ENCODE results near the gene SERINC5. TPM values are rescaled to one million over a fixed set of nuclear protein-coding genes. Genes with fewer than 3 reads are reported as not detected.

SERINC5 gene
- total RNA-seq, 1 donor from 2014 or later: 87.2 TPM

DNA sequence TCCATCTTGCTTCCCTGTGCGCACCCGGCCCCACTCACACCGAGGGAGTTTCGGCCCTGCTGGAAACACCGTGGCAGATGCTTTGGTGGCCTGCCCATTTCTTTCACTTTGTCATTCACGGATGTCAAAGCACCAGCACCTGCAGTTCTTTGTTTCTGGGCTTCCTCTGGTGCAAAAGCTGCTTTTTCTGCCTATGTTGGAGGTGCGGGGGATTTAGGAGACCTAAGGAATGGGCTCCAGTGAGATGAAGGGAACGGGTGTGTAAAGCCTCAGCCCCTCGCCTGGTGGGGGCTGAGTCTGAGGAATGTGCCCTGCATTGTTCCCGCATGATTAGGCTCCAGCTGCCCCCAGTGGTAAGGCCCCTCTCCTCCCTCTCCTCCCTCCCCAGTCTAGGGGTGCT lies 158.4 kb downstream of the SERINC5 start:
- no peak for DNase-seq (ENCODE audit: low spot score)

GRCh38 chr5:80094236-80094738 lies 161.6 kb downstream of the SERINC5 start:
- no peak for DNase-seq (ENCODE audit: low spot score)

DNA sequence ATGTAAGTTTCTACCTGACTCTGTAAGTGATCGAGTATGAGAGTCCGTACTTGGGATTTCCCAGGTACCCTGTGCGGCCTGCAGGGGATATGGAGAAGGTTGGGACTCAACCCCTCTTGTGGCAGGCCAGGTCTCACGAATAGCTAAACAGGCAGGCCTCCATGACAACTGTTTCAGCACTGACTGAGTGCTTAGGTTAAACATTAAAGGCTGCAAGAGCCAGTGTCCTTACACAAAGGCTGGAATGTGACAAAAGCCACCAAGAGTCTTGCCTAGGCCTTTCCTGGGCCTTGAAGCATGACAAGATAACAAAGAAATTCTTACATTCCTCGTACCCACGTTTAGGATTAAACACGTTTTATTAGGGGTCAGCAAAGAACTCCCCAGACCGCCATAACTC lies 162.1 kb downstream of the SERINC5 start:
- no peak for DNase-seq (ENCODE audit: low spot score)

GRCh38 chr5:80092486-80093107 lies 163.3 kb downstream of the SERINC5 start:
- no peak for DNase-seq (ENCODE audit: low spot score)

DNA sequence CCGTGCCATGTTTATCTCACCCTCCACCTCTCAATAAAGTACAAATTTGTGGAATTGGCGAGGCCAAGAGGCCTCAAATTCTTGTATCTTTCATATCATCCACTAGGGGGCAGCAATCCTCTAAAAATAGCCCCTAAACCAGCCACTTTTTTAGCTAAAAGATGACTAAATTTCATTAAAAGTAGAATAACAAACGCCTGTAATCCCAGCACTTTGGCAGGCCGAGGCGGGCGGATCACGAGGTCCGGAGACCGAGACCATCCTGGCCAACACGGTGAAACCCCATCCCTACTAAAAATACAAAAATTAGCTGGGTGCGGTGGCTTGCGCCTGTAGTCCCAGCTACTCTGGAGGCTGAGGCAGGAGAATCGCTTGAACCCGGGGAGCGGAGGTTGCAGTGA lies 164.1 kb downstream of the SERINC5 start:
- peak; percentile 20 for DNase-seq (ENCODE audit: low spot score)

GRCh38 chr5:80090884-80091166 lies 165.0 kb downstream of the SERINC5 start:
- no peak for DNase-seq (ENCODE audit: low spot score)

DNA sequence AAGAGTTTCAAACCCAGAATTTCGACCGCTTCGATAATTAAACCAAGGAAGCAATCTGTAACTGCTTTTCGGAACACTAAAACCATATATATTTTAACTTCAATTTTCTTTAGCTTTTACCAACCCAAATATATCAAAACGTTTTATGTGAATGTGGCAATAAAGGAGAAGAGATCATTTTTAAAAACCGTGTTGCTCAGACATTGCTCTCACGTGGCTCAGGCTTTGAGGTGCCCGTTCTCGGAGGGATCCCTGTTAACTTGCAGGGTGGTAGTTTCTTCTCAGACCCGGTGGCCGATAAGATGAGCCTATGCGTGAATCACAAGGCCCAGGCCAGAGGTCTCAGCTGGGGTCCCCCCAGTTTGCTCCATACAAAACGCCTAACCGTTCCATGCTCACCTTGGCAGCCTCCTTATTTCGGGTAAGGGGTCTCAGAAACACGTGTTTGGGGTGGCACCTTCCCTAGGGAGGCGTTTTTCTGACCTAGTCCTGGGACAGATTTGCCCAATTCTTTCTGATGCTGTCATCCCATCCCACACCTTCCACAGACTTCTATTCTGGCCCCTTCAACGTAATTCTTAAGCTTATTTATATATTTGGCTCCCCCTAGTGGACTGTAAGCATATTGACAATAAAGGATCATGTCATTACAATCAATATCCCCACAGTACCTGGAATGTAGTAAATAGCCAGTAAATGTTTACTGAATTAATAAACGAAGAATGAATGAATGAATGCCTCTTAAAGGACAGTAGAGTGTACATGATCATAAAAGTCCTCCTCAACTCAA lies 172.6 kb downstream of the SERINC5 start:
- no peak for DNase-seq (ENCODE audit: low spot score)

- peak; percentile 66 for DNase-seq (ENCODE audit: low spot score)
Observed at GRCh38 chr5:80082731-80083100, 173.1 kb downstream of the SERINC5 start.

GRCh38 chr5:80082281-80082680 lies 173.6 kb downstream of the SERINC5 start:
- no peak for DNase-seq (ENCODE audit: low spot score)

GRCh38 chr5:80078921-80079320 lies 176.9 kb downstream of the SERINC5 start:
- DNase-seq (ENCODE audit: low spot score): no peak

DNA sequence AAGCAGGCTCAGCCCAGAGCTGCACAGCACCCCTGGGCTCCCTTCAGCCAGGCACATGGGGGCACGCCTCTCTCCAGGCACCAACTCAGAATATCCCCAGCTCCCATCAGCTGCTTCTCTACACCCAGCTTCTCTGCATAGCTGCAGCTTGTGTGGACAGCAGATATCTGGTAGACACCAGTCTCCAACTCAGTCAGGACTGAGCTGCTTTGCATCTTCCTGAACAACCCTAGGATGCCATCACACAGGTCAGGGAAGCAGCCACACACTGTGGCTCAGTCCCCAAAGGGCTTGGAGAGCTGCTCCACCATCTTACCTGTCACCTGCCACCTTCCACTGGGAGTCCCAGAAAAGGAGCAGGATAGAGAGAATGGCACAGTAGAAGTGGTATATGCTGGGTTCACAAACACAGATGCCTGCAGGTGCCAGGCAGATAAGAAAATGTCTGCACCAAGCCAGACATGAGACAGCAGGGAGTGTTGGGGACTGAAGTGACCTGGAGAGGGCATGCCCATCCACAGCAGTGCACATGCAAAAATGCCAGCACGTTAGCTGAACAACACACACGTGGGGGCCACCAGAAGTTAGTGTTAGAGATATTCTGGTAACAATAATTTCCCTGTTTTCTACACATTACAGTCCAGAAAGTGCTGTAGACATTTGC lies 178.7 kb downstream of the SERINC5 start:
- no peak for DNase-seq (ENCODE audit: low spot score)

- no peak for DNase-seq (ENCODE audit: low spot score)
Observed at GRCh38 chr5:80076131-80077050, 179.5 kb downstream of the SERINC5 start.

DNA sequence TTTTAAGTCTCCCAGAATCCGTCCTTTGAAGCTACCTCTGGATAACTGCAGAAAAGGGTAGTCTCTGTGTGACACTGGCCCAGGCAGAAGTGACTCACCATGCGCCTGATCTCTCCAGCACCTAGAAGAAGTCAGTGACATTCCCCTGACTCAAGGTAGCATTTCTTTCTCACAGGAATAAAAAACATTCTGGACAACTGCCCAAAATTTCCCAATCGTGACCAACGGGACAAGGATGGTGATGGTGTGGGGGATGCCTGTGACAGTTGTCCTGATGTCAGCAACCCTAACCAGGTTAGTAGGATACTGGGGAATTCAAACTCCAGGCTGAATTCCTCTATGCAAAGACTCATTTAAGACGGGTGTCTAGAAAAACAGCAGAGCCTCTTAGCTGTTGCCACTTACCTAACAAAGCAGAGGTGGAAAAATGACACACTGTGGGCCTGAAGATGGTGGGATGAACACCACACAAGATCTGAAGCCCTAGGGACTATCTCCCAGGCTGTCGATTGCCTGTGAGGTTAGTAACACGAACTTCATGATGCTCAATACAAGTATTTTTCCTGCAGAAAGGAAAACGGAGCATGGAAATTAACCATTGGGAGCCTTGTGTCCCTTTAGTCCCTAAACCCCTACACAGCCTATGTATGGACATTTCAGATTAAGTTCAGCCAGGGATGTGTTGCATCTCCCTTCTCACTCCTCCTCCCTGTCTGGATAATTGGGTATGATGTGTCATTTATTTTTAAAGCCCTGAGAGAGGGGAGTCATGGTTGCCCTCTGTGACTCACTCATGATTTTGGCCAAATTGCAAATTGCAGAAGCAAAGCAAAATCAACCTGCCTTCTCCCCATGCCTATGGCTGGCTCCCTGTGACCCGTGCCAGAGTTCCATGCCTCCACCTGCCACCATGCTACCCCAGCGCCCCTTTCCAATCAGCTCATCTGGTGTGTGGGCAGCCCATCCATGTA lies 183.5 kb downstream of the SERINC5 start:
- DNase-seq (ENCODE audit: low spot score): no peak

- DNase-seq (ENCODE audit: low spot score): no peak
Observed at GRCh38 chr5:80071510-80072021, 184.3 kb downstream of the SERINC5 start.

DNA sequence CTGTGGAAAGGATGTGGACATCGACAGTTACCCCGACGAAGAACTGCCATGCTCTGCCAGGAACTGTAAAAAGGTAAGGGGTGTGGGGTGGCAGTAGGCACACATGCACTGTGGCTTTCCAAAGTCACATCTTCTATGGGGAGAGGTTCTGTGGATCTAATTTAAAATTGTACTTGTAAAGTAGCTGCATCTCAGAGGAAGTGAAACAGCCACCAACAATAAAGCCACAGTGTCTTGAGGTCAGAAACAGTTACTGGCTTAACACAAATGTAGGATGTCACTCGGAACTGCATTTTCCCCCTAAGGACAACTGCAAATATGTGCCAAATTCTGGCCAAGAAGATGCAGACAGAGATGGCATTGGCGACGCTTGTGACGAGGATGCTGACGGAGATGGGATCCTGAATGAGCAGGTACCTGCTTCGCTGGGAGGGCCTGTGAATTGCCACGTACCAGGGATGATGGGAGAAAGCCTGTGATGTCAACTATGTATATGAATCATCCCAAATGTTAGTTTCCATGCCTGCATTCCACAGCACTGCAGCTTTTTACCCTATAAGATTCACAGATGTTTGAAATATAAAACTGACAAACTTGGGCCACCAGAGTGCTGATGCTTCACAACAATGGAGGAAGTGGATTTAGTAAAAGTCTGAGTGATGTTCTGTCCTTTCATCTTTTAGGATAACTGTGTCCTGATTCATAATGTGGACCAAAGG lies 185.4 kb downstream of the SERINC5 start:
- DNase-seq (ENCODE audit: low spot score): no peak

- DNase-seq (ENCODE audit: low spot score): no peak
Observed at GRCh38 chr5:80069918-80070318, 185.9 kb downstream of the SERINC5 start.

DNA sequence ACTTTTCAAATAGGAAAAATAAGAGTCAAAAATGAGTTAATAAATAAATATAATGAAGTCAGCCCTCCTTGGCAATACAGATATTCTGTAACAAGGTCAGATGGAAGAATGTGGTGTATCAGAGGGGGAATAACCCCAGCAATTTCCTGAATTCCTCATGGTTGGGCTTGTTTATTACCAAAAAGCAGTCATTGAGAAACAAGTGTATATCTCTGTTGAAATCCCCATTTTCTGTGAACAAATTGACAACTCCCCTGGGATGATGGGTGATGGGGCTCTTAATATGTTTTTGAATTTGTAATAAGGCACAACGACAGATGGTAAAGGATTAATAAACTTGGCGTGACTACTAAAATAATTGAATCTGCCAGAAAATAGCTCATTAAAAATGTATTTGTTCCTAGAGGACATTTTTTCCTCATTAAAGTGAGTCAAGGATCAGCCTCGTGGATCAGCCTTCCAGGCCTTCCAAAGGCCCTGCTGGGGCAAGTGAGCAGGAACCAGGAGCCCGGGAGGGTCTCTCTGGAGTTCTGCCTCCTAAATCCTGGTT lies 186.5 kb downstream of the SERINC5 start:
- no peak for DNase-seq (ENCODE audit: low spot score)

DNA sequence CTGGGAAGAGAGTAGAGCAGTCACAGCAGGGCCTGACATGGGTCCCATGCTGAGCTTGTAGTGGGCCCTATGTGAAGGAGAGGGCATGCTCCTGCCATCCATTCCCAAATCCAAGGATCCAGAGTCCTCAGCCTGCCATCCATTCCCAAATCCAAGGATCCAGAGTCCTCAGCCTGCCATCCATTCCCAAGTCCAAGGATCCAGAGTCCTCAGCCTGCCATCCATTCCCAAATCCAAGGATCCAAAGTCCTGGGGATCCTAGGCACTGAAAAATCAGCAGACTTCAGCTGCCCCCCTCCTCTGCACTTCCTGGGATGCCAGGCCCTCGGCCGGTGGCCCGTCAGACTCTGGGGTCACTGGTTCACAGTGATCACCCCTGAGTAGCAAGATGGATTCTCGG lies 187.1 kb downstream of the SERINC5 start:
- DNase-seq (ENCODE audit: low spot score): no peak

DNA sequence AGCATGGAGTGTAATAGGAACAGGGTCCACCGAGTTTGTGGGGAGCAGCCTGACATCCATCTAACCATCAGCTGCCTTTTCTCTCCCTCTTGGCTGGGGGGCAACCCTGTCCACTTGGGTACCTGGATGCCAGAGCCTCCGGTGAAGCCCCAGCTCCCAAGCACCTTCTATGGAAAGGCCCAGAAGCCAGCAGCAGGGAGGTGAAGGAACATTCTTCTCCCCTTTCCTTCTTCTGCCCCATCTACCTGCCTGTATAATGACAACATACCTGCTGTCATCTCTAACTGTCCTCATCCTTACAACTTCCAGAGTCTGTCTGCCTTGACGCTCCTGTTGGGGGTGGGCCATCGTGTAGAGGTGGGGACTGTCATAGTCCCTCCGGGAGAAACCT lies 187.6 kb downstream of the SERINC5 start:
- no peak for DNase-seq (ENCODE audit: low spot score)
